HUES48 (cell line): ENCODE measurements around the gene CHDH.

ENCODE experiments used
- H3K27ac ChIP-seq: one replicate; pipeline ENCODE4 v1.7.0; 2013; ENCODE audit warnings: low read depth, low read length, inconsistent platforms
- H3K27me3 ChIP-seq: 2 replicates; pipeline ENCODE4 v1.6.1; 2013; ENCODE audit warnings: mild to moderate bottlenecking, low read length; ENCODE audit not compliant: control insufficient read depth, insufficient read depth
- H3K36me3 ChIP-seq: 2 replicates; pipeline ENCODE4 v1.6.1; 2013; ENCODE audit warnings: low read length; ENCODE audit not compliant: control insufficient read depth, insufficient read depth
- H3K4me1 ChIP-seq: 2 replicates; pipeline ENCODE4 v1.6.1; 2013; ENCODE audit warnings: mild to moderate bottlenecking, low read length; ENCODE audit not compliant: control insufficient read depth, insufficient read depth
- H3K4me3 ChIP-seq: 2 replicates; pipeline ENCODE4 v1.5.1; 2013; ENCODE audit warnings: mild to moderate bottlenecking, low read depth, low read length
- H3K9ac ChIP-seq: 2 replicates; pipeline ENCODE4 v1.6.1; 2013; ENCODE audit warnings: mild to moderate bottlenecking, low read depth, low read length, moderate library complexity
- H3K9me3 ChIP-seq: 2 replicates; pipeline ENCODE4 v1.6.1; 2013; ENCODE audit warnings: low read length; ENCODE audit not compliant: control insufficient read depth, insufficient read depth

Gene CHDH

DNA sequence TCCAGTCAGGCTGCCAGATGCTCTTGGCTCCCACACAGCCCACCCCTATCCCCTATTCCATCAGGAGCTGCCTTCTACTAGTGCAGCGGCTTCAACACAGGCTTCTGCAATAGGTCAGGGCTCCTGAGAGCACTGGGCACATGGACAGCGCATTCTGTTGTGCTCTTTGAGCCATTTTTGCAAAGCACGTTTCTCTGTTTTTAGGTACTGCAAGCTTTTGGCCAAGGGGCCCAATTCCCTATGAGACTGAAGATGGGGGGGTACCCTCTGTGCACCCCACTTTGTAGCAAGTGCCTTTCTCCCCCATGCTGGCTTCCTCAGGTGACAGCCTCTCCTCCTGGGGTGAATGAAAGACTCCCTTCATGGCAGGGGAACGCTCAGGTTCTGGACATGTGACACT is 31.2 kb downstream of the CHDH start:
- H3K9me3 ChIP-seq = no peaks in the 10 kb centered on the region
- H3K9ac ChIP-seq = no peak overlapping the region
- H3K4me1 ChIP-seq = no peaks in the 10 kb centered on the region
- H3K36me3 ChIP-seq = peaks cover 35% of the 10 kb centered on the region
- no peak overlapping the region for H3K4me3 ChIP-seq
- H3K27me3 ChIP-seq = no peaks in the 10 kb centered on the region
- H3K27ac ChIP-seq = no peak overlapping the region

DNA sequence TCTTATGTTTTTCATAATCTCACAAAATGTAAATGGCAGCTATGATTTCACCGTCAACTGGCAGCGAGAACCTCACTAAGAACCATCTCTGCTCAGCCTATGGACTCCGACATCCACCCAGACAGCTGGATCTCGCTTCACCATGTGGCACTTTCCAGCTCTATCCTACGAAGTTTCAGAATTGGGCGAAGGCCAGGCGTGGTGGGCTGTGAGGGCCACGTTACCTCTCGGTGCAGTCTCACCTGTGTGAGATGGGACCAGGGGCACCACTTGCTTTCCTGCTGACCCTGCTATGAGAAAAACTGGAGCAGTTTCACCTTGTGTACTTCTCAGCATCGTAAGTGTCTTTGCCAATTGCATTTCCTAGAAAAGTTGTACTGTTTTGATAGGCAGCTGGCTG is 32.3 kb downstream of the CHDH start:
- H3K27me3 ChIP-seq = no peaks in the 10 kb centered on the region

GRCh38 chr3:53813229-53813628 is 33.0 kb downstream of the CHDH start:
- Histone ChIP-seq H3K9me3 (no peaks in the 10 kb centered on the region), H3K27ac (no peak overlapping the region), H3K9ac (no peak overlapping the region), H3K36me3 (peaks cover 17% of the 10 kb centered on the region; the same call in 1 of the 2 replicates), H3K4me3 (no peak overlapping the region), H3K4me1 (no peaks in the 10 kb centered on the region), H3K27me3 (no peaks in the 10 kb centered on the region)

More for the DNA sequence above, 32.3 kb downstream of the CHDH start:
- Histone ChIP-seq H3K36me3 (peaks cover 24% of the 10 kb centered on the region), H3K4me3 (no peak overlapping the region), H3K4me1 (no peaks in the 10 kb centered on the region), H3K9ac (no peak overlapping the region), H3K9me3 (no peaks in the 10 kb centered on the region), H3K27ac (no peak overlapping the region)

GRCh38 chr3:53812434-53812833 is 33.8 kb downstream of the CHDH start:
- H3K27ac ChIP-seq = no peak overlapping the region
- no peak overlapping the region for H3K4me3 ChIP-seq
- H3K9me3 ChIP-seq = no peaks in the 10 kb centered on the region
- no peaks in the 10 kb centered on the region for H3K4me1 ChIP-seq
- H3K27me3 ChIP-seq = no peaks in the 10 kb centered on the region
- H3K36me3 ChIP-seq = peaks cover 11% of the 10 kb centered on the region; the same call in 1 of the 2 replicates
- H3K9ac ChIP-seq = no peak overlapping the region

DNA sequence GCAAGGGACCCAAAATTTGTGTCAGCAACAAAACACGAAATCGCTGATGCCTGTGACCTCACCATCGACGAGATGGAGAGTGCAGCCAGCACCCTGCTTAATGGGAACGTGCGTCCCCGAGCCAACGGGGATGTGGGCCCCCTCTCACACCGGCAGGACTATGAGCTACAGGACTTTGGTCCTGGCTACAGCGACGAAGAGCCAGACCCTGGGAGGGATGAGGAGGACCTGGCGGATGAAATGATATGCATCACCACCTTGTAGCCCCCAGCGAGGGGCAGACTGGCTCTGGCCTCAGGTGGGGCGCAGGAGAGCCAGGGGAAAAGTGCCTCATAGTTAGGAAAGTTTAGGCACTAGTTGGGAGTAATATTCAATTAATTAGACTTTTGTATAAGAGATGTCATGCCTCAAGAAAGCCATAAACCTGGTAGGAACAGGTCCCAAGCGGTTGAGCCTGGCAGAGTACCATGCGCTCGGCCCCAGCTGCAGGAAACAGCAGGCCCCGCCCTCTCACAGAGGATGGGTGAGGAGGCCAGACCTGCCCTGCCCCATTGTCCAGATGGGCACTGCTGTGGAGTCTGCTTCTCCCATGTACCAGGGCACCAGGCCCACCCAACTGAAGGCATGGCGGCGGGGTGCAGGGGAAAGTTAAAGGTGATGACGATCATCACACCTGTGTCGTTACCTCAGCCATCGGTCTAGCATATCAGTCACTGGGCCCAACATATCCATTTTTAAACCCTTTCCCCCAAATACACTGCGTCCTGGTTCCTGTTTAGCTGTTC is 34.9 kb downstream of the CHDH start:
- H3K27me3 ChIP-seq = no peaks in the 10 kb centered on the region
- H3K4me1 ChIP-seq = no peaks in the 10 kb centered on the region
- peaks cover 5% of the 10 kb centered on the region; the same call in 1 of the 2 replicates for H3K36me3 ChIP-seq
- no peaks in the 10 kb centered on the region for H3K9me3 ChIP-seq
- H3K4me3 ChIP-seq = no peak overlapping the region
- no peak overlapping the region for H3K27ac ChIP-seq
- no peak overlapping the region for H3K9ac ChIP-seq

DNA sequence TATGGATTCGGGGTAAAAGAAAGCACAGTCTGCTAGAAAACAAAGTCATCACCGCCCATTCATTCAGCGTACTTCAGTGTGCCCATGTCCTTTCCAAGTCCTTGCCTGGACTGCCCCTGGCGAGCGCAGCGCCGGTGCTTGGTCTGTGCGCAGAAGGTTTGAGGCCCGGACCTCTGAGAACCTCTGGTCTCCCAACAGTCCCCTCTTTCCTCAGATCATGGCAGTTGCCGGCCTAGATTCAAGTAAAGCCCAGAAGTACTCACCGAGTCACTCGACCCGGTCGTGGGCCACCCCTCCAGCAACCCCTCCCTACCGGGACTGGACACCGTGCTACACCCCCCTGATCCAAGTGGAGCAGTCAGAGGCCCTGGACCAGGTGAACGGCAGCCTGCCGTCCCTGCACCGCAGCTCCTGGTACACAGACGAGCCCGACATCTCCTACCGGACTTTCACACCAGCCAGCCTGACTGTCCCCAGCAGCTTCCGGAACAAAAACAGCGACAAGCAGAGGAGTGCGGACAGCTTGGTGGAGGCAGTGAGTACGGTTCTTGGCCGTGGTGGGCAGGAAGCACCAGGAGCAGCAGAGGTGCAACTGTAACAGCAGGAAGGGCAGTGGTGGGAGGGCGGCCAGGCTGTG is 36.3 kb downstream of the CHDH start:
- H3K4me1 ChIP-seq = no peaks in the 10 kb centered on the region
- H3K27ac ChIP-seq = no peak overlapping the region
- H3K27me3 ChIP-seq = no peaks in the 10 kb centered on the region
- no peaks in the 10 kb centered on the region for H3K9me3 ChIP-seq
- no peaks in the 10 kb centered on the region for H3K36me3 ChIP-seq
- H3K4me3 ChIP-seq = no peak overlapping the region
- H3K9ac ChIP-seq = no peak overlapping the region

DNA sequence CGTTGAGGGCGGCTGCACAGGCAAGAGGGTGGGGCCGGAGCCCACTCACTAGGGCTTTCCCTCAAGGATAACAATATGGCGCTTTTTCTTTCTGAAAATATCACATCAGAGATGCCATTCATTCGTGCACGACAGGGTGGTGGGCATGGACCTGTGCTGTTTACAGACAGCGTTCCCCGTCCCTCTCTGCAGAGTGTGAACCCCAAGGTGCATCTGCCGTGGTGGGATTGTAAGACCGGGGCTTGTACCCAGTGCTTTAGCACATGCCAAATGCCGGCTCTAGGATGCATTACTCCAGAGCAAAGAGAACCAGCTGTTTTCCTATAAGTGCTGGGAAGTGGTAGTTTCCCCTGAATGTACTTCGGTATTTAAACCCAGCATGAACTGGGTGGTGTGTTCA is 37.0 kb downstream of the CHDH start:
- Histone ChIP-seq H3K4me3 (no peak overlapping the region), H3K36me3 (no peaks in the 10 kb centered on the region), H3K4me1 (0 out of 2 replicates have a peak, but pooled peaks cover 3% of the 10 kb centered on the region), H3K9me3 (no peaks in the 10 kb centered on the region), H3K27ac (no peak overlapping the region), H3K9ac (no peak overlapping the region), H3K27me3 (no peaks in the 10 kb centered on the region)

DNA sequence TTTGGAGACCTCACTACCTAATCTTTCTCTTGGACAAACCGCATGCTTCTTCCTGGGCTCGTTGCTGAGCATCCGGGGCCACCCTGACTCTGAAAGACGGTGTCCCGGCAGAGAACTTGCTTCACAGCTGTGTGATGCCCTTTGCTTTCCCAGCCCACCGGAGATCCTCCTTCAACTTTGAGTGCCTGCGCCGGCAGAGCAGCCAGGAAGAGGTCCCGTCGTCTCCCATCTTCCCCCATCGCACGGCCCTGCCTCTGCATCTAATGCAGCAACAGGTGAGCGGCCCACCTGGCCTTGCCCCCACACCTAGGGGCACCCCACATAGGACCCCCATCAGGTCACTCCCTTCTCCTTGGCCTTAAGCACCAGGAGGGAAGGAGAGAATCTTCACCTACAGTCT is 37.7 kb downstream of the CHDH start:
- Histone ChIP-seq H3K4me1 (0 out of 2 replicates have a peak, but pooled peaks cover 3% of the 10 kb centered on the region), H3K36me3 (no peaks in the 10 kb centered on the region), H3K27me3 (no peaks in the 10 kb centered on the region), H3K4me3 (no peak overlapping the region), H3K9ac (no peak overlapping the region), H3K9me3 (no peaks in the 10 kb centered on the region), H3K27ac (no peak overlapping the region)

DNA sequence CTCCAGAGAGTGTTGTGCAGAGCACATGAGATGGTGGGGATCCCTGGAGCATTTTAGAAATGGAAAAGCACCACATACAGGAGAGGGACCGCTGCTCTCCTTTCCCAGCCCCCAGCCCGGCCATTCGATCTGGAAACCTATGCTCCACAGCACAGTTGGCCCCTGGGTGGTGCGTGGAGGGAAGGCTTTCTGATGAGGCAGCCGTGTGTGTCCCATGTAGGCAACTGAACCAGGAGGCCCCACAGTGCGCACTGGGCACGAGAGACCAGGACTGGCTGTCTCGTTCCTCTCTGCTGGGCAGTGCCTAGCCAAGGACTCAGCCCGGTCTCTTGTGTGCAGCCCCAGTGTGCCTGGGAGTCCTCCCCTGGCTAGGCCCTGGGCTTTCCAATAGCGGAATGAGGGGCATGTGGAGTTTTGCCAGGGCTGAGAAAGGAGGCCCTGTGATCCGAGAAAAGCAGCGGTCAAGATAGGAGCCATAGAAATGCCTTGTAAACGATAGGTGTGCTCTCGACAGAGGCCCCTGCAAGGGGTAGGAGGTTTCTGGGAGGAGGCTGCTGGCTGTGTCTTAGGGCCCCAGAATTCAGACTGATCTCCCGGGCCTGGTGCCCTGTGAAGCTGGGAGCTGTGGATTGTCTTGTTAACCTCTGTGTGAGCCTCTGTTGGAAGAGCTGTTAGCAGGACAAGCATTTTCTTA is 39.0 kb downstream of the CHDH start:
- no peak overlapping the region for H3K27ac ChIP-seq
- no peaks in the 10 kb centered on the region for H3K36me3 ChIP-seq
- no peaks in the 10 kb centered on the region for H3K9me3 ChIP-seq
- no peaks in the 10 kb centered on the region for H3K27me3 ChIP-seq
- 0 out of 2 replicates have a peak, but pooled peaks cover 3% of the 10 kb centered on the region for H3K4me1 ChIP-seq
- no peak overlapping the region for H3K4me3 ChIP-seq
- H3K9ac ChIP-seq = no peak overlapping the region

DNA sequence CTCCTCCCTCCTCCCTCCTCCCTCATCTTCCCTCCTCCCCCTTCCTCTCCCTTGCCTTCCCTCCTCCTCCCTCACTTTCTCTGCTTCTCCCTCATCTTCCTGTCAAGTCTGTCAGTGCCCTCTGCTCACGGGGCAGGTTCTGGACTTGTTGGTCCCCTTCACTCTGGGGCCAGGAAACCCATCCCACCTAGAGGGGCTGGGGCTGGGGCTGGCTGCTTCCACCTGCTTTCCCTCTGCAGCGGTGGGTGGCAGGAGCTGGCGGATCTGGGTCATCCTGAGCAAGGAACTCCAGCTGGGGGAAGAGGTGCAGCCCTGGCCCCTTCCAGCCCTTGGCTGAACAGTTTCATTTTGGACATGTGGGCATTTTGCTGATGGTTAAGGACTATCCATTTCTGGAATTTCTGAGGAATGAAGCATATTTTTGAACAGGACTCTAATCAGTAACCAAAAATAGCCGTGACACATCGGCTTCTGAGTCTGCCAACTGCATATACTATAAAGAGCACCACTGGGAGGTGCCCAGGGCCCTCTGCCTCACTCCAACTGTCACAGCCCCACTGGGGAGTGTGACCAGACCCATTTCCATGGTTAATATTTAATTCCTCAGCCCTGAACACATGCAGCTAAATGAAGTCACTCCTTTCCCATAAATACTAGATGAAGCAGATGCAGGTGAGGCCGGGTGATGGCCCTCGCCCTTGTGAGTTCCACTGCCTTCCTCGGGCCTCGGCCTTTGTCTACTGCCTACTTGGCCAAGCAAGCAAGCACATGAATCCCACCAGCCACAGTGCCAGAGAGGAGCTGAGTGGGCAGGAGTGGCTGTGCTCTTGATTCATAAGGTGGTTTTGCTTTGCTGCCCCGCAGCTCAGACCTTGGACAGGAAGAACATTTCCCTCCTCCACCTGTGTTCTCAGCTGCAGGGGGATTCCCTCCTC is 39.8 kb downstream of the CHDH start:
- H3K4me3 ChIP-seq = no peak overlapping the region
- no peaks in the 10 kb centered on the region for H3K36me3 ChIP-seq
- H3K9ac ChIP-seq = no peak overlapping the region
- 0 out of 2 replicates have a peak, but pooled peaks cover 3% of the 10 kb centered on the region for H3K4me1 ChIP-seq
- H3K27ac ChIP-seq = no peak overlapping the region
- no peaks in the 10 kb centered on the region for H3K27me3 ChIP-seq
- H3K9me3 ChIP-seq = no peaks in the 10 kb centered on the region
